ENCODE measurements around the gene MBTPS1.

Gene MBTPS1

DNA sequence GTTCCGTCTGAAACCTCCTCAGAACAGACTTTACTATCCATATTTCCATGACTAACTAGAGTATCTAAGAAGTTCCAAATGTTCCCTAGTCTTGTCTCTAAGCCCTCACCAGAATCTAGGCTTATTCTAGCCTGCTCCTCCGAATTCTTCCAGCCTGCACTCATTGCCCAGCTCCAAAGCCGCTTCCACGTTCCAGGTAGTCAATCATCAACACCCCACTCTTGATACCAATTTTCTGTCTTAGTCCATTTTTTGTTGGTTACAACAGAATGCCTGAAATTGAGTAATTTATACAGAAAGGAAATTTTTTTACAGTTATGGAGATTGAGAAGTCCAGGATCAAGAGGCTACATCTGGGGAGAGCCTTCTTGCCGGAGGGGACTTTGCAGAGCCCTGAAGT, 95.3 kb downstream of the MBTPS1 start:
- Mint-ChIP-seq H3K9me3 (peaks cover 12% of the 10 kb centered on the region), H3K36me3 (ENCODE audit: low read depth) (peaks cover 4% of the 10 kb centered on the region), H3K4me3 (no peak overlapping the region), H3K27me3 (peaks cover 20% of the 10 kb centered on the region), H3K27ac (no peak overlapping the region), H3K4me1 (ENCODE audit: low read depth) (no peaks in the 10 kb centered on the region)

GRCh38 chr16:84020353-84020752, 96.4 kb downstream of the MBTPS1 start:
- no peak overlapping the region for H3K4me3 Mint-ChIP-seq
- H3K27ac Mint-ChIP-seq = no peak overlapping the region
- H3K9me3 Mint-ChIP-seq = peaks cover 12% of the 10 kb centered on the region
- H3K4me1 Mint-ChIP-seq (ENCODE audit: low read depth) = no peaks in the 10 kb centered on the region
- peaks cover 14% of the 10 kb centered on the region for H3K27me3 Mint-ChIP-seq
- H3K36me3 Mint-ChIP-seq (ENCODE audit: low read depth) = peaks cover 4% of the 10 kb centered on the region

DNA sequence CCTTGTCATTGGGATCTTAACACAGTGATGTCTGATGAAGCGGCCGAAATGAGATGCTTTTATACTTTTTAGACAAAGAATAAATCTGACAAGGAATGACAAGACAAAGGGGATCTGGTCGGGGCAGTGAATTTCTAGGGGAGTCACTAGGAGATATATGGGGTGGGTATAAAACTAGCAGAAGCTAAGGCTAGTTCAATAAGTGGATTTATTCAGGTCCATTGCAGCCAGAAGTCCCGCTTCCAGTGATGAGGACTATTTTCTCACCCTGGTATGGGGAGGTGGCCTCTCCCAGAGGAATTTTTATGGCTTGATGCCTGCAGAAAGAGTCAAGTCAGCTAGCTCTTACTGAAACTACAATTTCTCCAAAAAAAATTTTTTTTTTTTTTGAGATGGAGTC, 98.0 kb downstream of the MBTPS1 start:
- H3K27me3 Mint-ChIP-seq = peaks cover 14% of the 10 kb centered on the region
- peaks cover 6% of the 10 kb centered on the region for H3K4me1 Mint-ChIP-seq (ENCODE audit: low read depth)
- no peak overlapping the region for H3K4me3 Mint-ChIP-seq
- peaks cover 12% of the 10 kb centered on the region for H3K9me3 Mint-ChIP-seq
- H3K36me3 Mint-ChIP-seq (ENCODE audit: low read depth) = peaks cover 4% of the 10 kb centered on the region
- no peak overlapping the region for H3K27ac Mint-ChIP-seq

DNA sequence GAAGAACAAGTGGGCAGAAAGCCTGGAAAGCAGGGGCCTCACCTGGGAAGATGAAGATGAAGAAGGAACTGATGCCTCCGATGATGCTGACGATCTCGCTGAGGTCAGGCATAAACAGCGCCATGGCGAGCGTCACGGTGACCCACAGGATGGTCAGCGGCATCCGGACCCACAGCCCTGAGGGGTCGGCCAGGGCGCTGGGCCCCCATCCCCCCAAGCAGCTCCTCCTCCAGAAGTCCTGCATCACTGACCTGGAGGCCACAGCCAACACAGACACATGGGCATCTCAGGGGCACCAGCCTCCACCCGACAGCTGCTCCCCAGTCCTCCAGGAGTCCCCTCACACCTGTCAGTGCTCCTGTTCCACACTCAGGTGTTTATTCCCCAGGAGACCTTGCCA, 100.3 kb downstream of the MBTPS1 start:
- H3K27me3 Mint-ChIP-seq = peaks cover 3% of the 10 kb centered on the region
- peaks cover 11% of the 10 kb centered on the region for H3K9me3 Mint-ChIP-seq
- H3K4me3 Mint-ChIP-seq = no peak overlapping the region
- H3K4me1 Mint-ChIP-seq (ENCODE audit: low read depth) = peaks cover 6% of the 10 kb centered on the region
- H3K36me3 Mint-ChIP-seq (ENCODE audit: low read depth) = peaks cover 4% of the 10 kb centered on the region
- no peak overlapping the region for H3K27ac Mint-ChIP-seq

DNA sequence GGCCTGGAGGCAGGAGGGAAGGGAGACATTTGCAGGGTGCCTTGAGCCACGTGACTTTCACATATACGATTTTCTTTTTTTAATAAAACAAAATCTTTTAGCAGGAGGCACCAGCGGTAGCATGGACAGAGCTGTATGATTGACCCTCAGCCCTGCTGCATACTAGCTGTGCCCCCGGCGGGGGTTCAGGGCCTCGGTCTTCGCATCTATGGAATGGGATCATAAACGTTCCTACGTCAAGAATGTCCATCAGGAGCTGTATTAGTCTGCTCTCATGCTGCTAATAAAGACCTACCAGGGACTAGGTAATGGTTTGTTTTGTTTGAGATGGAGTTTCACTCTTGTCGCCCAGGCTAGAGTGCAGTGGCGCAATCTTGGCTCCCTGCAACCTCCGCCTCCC, 101.3 kb downstream of the MBTPS1 start:
- no peaks in the 10 kb centered on the region for H3K27me3 Mint-ChIP-seq
- no peaks in the 10 kb centered on the region for H3K36me3 Mint-ChIP-seq (ENCODE audit: low read depth)
- H3K4me1 Mint-ChIP-seq (ENCODE audit: low read depth) = peaks cover 6% of the 10 kb centered on the region
- no peak overlapping the region for H3K27ac Mint-ChIP-seq
- no peak overlapping the region for H3K4me3 Mint-ChIP-seq
- H3K9me3 Mint-ChIP-seq = peaks cover 5% of the 10 kb centered on the region

DNA sequence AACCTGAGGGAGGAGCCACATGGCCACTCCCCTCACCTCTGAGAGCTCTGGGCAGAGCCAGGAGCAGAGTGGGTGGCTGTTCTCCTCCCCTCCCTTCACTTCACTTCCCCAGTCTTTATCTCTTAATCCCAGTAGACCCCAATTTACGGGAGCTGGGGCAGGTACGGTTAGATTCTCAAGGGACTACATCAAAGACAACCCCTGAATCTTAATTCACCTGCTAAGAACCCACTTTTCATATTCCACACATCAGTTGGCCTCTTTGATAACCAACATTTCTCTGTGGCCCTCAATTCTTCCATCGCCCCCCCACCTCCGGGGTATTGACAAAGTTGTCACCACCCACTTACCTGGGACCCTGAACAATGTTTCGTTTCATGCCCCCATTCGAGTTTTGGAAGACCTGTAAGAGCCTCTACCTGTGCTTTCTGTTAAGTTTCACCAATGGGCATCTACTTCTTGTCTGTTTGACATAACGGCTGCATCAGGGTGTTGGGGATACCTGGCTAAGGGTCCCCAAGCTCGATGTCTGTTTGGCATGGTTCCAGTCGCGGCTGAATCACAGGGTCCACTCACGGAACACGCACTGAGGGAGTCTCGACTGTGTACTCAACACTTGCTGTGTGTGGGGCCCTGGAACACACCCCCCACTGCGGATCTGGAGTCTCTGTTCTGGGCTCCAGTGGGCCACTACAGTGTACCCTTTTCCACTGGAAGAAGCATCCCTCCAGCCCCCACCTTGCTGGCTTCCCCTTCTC, 102.0 kb downstream of the MBTPS1 start:
- no peak overlapping the region for H3K27ac Mint-ChIP-seq

DNA sequence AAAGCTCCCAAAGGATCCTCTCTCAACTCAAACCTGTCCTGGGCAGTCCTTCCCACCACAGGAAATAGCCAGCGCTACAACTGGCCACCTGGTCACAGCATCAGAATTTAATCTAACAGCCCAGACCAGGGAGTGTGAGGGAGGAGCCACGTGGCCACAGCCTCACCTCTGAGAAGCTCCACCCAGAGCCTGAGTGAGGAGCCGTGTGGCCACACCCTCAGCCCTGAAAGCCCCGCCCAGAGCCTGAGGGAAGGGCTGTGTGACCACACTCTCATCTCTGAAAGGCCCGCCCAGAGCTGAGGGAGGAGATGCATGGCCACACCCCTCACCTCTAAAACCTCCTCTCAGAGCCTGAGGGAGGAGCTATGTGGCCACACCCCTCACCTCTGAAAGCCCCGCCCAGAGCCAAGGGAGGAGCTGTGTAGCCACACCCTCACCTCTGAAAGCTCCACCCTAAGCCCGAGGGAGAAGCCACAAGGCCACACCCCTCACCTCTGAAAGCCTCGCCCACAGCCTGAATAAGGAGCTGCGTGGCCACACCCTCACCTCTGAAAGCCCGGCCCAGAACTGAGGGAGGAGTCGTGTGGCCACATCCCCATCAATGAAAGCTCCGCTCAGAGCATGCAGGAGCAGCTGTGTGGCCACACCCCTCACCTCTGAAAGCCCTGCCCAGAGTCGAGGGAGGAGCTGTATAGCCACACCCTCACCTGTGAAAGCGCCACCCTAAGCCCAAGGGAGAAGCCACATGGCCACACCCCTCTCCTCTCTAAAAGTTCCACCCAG, 102.8 kb downstream of the MBTPS1 start:
- Mint-ChIP-seq H3K4me1 (ENCODE audit: low read depth) (peaks cover 6% of the 10 kb centered on the region), H3K9me3 (no peaks in the 10 kb centered on the region), H3K27ac (no peak overlapping the region), H3K4me3 (no peak overlapping the region), H3K36me3 (ENCODE audit: low read depth) (no peaks in the 10 kb centered on the region), H3K27me3 (no peaks in the 10 kb centered on the region)

More for the DNA sequence above, 102.0 kb downstream of the MBTPS1 start:
- Mint-ChIP-seq H3K9me3 (peaks cover 5% of the 10 kb centered on the region), H3K36me3 (ENCODE audit: low read depth) (no peaks in the 10 kb centered on the region), H3K4me3 (no peak overlapping the region), H3K27me3 (no peaks in the 10 kb centered on the region), H3K4me1 (ENCODE audit: low read depth) (peaks cover 6% of the 10 kb centered on the region)

DNA sequence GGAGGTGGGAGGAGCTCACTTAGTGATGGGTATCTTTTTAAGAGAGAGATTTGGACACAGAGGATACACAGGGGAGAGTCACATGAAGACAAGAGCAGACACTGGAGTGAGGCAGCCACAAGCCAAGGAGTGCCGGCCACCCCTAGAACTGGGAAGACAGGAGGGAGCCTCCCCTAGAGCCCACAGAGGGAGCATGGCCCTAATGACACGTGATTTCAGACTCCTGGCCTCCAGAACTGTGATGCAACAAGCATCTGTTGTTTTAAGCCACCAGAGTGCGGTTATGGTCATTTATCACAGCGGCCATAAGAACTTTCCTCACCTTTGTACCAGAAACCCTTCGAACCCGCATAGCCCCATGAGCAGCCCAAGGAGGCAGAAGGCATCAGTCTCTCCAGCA, 107.5 kb downstream of the MBTPS1 start:
- no peak overlapping the region for H3K27ac Mint-ChIP-seq
- no peak overlapping the region for H3K4me3 Mint-ChIP-seq
- peaks cover 3% of the 10 kb centered on the region for H3K4me1 Mint-ChIP-seq (ENCODE audit: low read depth)
- no peaks in the 10 kb centered on the region for H3K9me3 Mint-ChIP-seq
- H3K27me3 Mint-ChIP-seq = no peaks in the 10 kb centered on the region
- no peaks in the 10 kb centered on the region for H3K36me3 Mint-ChIP-seq (ENCODE audit: low read depth)

DNA sequence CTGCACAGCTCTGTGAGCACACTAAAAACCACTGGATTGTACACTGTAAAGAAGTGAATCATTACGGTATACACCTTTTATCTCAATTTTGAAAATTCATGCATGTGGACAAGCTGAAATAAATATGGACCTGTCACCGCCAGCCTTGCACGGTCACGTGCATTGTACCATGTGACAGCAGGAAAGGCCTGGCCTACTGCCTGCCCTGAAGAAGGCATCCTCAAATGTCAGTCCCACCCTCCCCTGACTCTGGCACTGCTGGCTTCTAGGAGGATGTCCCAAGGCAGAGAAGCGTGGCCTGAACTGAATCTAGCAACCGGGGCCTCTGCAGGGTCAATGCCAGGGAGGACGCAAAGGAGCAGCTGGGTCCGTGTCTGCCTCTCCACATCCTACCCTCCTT, 108.8 kb downstream of the MBTPS1 start:
- no peak overlapping the region for H3K27ac Mint-ChIP-seq
- no peaks in the 10 kb centered on the region for H3K9me3 Mint-ChIP-seq
- H3K27me3 Mint-ChIP-seq = no peaks in the 10 kb centered on the region
- H3K4me3 Mint-ChIP-seq = no peak overlapping the region
- H3K4me1 Mint-ChIP-seq (ENCODE audit: low read depth) = no peaks in the 10 kb centered on the region
- no peaks in the 10 kb centered on the region for H3K36me3 Mint-ChIP-seq (ENCODE audit: low read depth)

- no peaks in the 10 kb centered on the region for H3K36me3 Mint-ChIP-seq (ENCODE audit: low read depth)
- no peak overlapping the region for H3K27ac Mint-ChIP-seq
- H3K4me3 Mint-ChIP-seq = no peak overlapping the region
- H3K4me1 Mint-ChIP-seq (ENCODE audit: low read depth) = no peaks in the 10 kb centered on the region
- H3K9me3 Mint-ChIP-seq = no peaks in the 10 kb centered on the region
- H3K27me3 Mint-ChIP-seq = no peaks in the 10 kb centered on the region
Observed at GRCh38 chr16:84007520-84007919, 109.2 kb downstream of the MBTPS1 start.

DNA sequence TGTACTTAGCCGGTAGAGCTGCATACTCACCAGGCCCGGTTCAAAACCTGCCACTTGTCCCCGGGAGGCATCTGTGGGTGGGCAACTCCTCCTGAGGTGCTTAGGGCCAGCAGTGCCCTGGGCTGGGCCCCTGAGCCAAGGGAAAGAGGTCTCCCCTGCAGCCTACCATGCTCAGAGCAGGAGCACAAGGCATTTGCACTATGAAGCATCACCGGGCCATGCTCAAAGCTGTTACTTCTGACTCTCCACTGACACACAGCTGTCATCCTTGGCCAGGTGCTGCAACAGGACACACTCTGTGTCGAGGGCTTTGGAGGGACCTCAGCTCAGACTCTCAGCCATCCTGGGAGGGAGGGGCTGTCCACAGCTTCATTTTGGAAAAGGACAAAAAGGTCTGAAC, 111.4 kb downstream of the MBTPS1 start:
- H3K36me3 Mint-ChIP-seq (ENCODE audit: low read depth) = no peaks in the 10 kb centered on the region
- no peaks in the 10 kb centered on the region for H3K9me3 Mint-ChIP-seq
- H3K27ac Mint-ChIP-seq = no peak overlapping the region
- H3K4me3 Mint-ChIP-seq = no peak overlapping the region
- no peaks in the 10 kb centered on the region for H3K27me3 Mint-ChIP-seq
- no peaks in the 10 kb centered on the region for H3K4me1 Mint-ChIP-seq (ENCODE audit: low read depth)

GRCh38 chr16:84004442-84004841, 112.3 kb downstream of the MBTPS1 start:
- no peaks in the 10 kb centered on the region for H3K36me3 Mint-ChIP-seq (ENCODE audit: low read depth)
- no peak overlapping the region for H3K4me3 Mint-ChIP-seq
- no peaks in the 10 kb centered on the region for H3K9me3 Mint-ChIP-seq
- no peaks in the 10 kb centered on the region for H3K4me1 Mint-ChIP-seq (ENCODE audit: low read depth)
- H3K27ac Mint-ChIP-seq = no peak overlapping the region
- no peaks in the 10 kb centered on the region for H3K27me3 Mint-ChIP-seq
